GM12878 (cell line): ENCODE data around the gene PRKCI. TPM values are rescaled to one million over a fixed set of nuclear protein-coding genes. Genes with fewer than 3 reads are reported as not detected.

Experiments
- ATAC-seq: fragments of 200-7000 bp; cut with Tn5 transposase; 3 replicates; pipeline ENCODE4 v1.9.1; 2020; ENCODE audit warnings: mild to moderate bottlenecking, moderate library complexity
- BruUV-seq: library from RNA; stranded (reverse); fragments of 400-500 nt; replicated peaks from 2 replicates; lab custom pipeline; 2021; lab: Mats Ljungman, UMichigan
- CTCF ChIA-PET: fragments of 300-600 bp; sonication (Branson Sonifier 250); formaldehyde crosslinking; extraction: SDS; loops from one replicate; lab custom pipeline; 2021; ENCODE audit warnings: inconsistent platforms; lab: Yijun Ruan, JAX
- POLR2A ChIA-PET: fragments of 350-600 bp; formaldehyde crosslinking; extraction: SDS; loops from one replicate; lab custom pipeline; 2021; ENCODE audit warnings: inconsistent platforms; lab: Charles Lee
- RAD21 ChIA-PET: fragments of 300-600 bp; sonication (Branson Sonifier 250); formaldehyde crosslinking; loops from one replicate; lab custom pipeline; 2023; ENCODE audit warnings: antibody characterized with exemption; ENCODE audit not compliant: unreplicated experiment; lab: Charles Lee
- SMC1A ChIA-PET: fragments of 300-600 bp; sonication (Branson Sonifier 250); formaldehyde crosslinking; loops from one replicate; lab custom pipeline; 2023; ENCODE audit not compliant: unreplicated experiment, uncharacterized antibody; lab: Charles Lee
- DNase-seq: peaks from one replicate; pipeline ENCODE4 v3.0.0-alpha.2; 2011; ENCODE audit warnings: low read depth, low spot score
- FAIRE-seq: peaks from 3 replicates; lab custom pipeline; 2011; peaks lifted over from hg19 to GRCh38; lab: Jason Lieb, UNC
- H2AFZ ChIP-seq: 2 replicates; pipeline ENCODE4 v1.6.0; 2011; ENCODE audit warnings: low read depth, low read length, control low read depth; ENCODE audit not compliant: control insufficient read depth
- H3K27ac ChIP-seq: 2 replicates; pipeline ENCODE4 v1.5.1; 2011; ENCODE audit warnings: control low read depth; ENCODE audit not compliant: control insufficient read depth, insufficient read depth
- H3K27me3 ChIP-seq, 2 experiments: replicated peaks in 1 of 2; 2 replicates each; pipeline versions ENCODE4 v1.6.0 to v1.6.1; 2011; ENCODE audit warnings: low read length in 1 of 2; ENCODE audit not compliant: control insufficient read depth in 2 of 2, insufficient read depth in 2 of 2
- H3K36me3 ChIP-seq, 2 experiments: 2 replicates each; pipeline ENCODE4 v1.5.1; 2011; ENCODE audit warnings: low read length in 1 of 2; ENCODE audit not compliant: control insufficient read depth in 2 of 2, insufficient read depth in 2 of 2
- H3K4me1 ChIP-seq: 2 replicates; pipeline ENCODE4 v1.6.1; 2011; ENCODE audit warnings: mild to moderate bottlenecking, low read length, moderate library complexity, mixed read lengths; ENCODE audit not compliant: control insufficient read depth, insufficient read depth
- H3K4me2 ChIP-seq: 2 replicates; pipeline ENCODE4 v1.6.0; 2011; ENCODE audit warnings: control low read depth; ENCODE audit not compliant: control insufficient read depth, insufficient read depth
- H3K4me3 ChIP-seq: fragments of 200-600 bp; sonication (generic); 2 replicates; pipeline ENCODE4 v1.5.1; 2016
- H3K79me2 ChIP-seq: 2 replicates; pipeline ENCODE4 v1.6.0; 2011; ENCODE audit warnings: low read length; ENCODE audit not compliant: control insufficient read depth, insufficient read depth
- H3K9ac ChIP-seq: 2 replicates; pipeline ENCODE4 v1.8.0; 2011; ENCODE audit warnings: low read length, control low read depth, mixed read lengths; ENCODE audit not compliant: control insufficient read depth, insufficient read depth
- H3K9me3 ChIP-seq: replicated peaks from 3 replicates; pipeline ENCODE4 v1.5.1; 2011; ENCODE audit warnings: mild to moderate bottlenecking, low read length; ENCODE audit not compliant: control insufficient read depth, insufficient read depth
- H4K20me1 ChIP-seq: 2 replicates; pipeline ENCODE4 v1.6.0; 2011; ENCODE audit not compliant: control insufficient read depth, insufficient read depth
- E2F8 ChIP-seq: fragments of 450-650 bp; IDR thresholded peaks from 2 replicates; pipeline ENCODE4 v1.6.1; 2018; ENCODE audit warnings: mild to moderate bottlenecking, low read depth, moderate library complexity; ENCODE audit not compliant: partially characterized antibody
- KDM1A ChIP-seq: fragments of 200-600 bp; sonication (generic); IDR thresholded peaks from 2 replicates; pipeline ENCODE4 v1.6.1; 2016; ENCODE audit warnings: borderline replicate concordance
- ZZZ3 ChIP-seq: IDR thresholded peaks from 2 replicates; pipeline ENCODE4 v1.6.1; 2011; ENCODE audit warnings: low read depth; ENCODE audit not compliant: control insufficient read depth, insufficient read length
- WGBS: methylation state at CpG from one replicate; pipeline ENCODE4 v1.1.6; 2016; ENCODE audit warnings: low lambda C conversion rate; ENCODE audit not compliant: insufficient replicate concordance, insufficient coverage; ENCODE audit errors: missing lambda C conversion rate; 5-methylcytosine and 5-hydroxymethylcytosine counted together
- in situ Hi-C: fragments of 300-500 bp; cut with MboI; formaldehyde crosslinking; loops from 9 replicates; pipeline ENCODE4 v1.14.3; 2018; ENCODE audit warnings: mixed read lengths
- intact Hi-C: fragments of 100-400 bp; cut with micrococcal nuclease; formaldehyde crosslinking; loops from one replicate; pipeline ENCODE4 v1.14.2; 2022; ENCODE audit not compliant: unreplicated experiment
- polyA plus RNA-seq, 11 experiments: library from polyadenylated mRNA; depleted of rRNA in 4 of 11; unstranded in 6 of 11; stranded (reverse) in 5 of 11; fragments of >200 nt; fragmentation: Nextera tagmentation in 4 of 11; fragmentation: Illumina TruSeq in 1 of 11; extraction: Ambion mirVana in 4 of 11; extraction: Trizol in 1 of 11; gene quantifications; 1 replicate in 1 of 11; 2 replicates in 10 of 11; pipeline versions ENCODE4 v1.2.1 to v1.2.3, GENCODE V29; 2011 to 2016; ENCODE audit warnings: inconsistent platforms in 2 of 11, missing spikeins in 2 of 11, low read depth in 1 of 11
- total RNA-seq, 4 experiments: library from RNA; depleted of rRNA in 3 of 4; stranded (reverse); fragments of >200 nt in 3 of 4; fragmentation: Illumina TruSeq in 1 of 4; extraction: Trizol in 1 of 4; gene quantifications; 2 replicates each; pipeline versions ENCODE4 v1.2.1 to v1.2.3, GENCODE V29; 2013 to 2021
- TF ChIP-seq, protein P1 (sequence below): fragments of 450-650 bp; conservative IDR thresholded peaks from 2 replicates; pipeline ENCODE4 v1.6.1; 2017; ENCODE audit warnings: mild to moderate bottlenecking, moderate library complexity
- TF ChIP-seq, protein P2 (sequence below): fragments of 450-650 bp; IDR thresholded peaks from 2 replicates; pipeline ENCODE4 v1.6.1; 2018; ENCODE audit warnings: borderline replicate concordance, mild to moderate bottlenecking; ENCODE audit not compliant: partially characterized antibody

PRKCI gene
- total and polyA plus RNA-seq, 10 of the 15 experiments (the other 5 are each of a cell fraction or from before 2014, with no cell fraction given) = 3.5 to 15.4 (median 11.8) TPM

- H3K36me3 ChIP-seq = no peaks in the 10 kb centered on the region; a peak in 1 of 4 replicates
- CTCF ChIA-PET = interaction anchor here (1.2 kb wide), 1 partner anchor 13 kb away, joined by 4 read pairs; no protein-coding TSS in a partner anchor
Measured at GRCh38 chr3:170278627-170279026, 56.4 kb downstream of the PRKCI start.

DNA sequence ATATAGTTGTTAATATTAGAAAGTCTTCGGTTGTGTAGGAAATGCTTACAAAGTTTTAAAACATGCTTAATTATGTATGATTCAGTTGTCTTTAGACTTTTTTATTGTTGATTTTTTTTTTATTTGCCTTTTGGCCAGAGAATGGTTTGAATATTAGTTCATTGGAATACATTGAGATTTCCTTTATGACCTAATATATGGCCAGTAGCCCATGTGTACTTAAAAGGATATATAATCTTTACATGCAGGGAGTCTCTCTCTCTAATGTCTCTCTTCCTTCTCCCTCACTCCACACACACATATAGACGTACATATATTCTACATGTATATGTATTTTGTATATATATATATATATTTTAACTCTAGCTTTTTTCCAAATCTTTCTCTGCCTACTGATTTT, 68.0 kb downstream of the PRKCI start:
- no peak overlapping the region for H3K9ac ChIP-seq
- RAD21 ChIA-PET = no interaction called here
- no peak overlapping the region for H3K4me3 ChIP-seq
- SMC1A ChIA-PET = no interaction called here
- H3K36me3 ChIP-seq = no peaks in the 10 kb centered on the region; a peak in 1 of 4 replicates
- no peaks in the 10 kb centered on the region for H3K79me2 ChIP-seq
- no peak for FAIRE-seq
- 92% methylated on average over 2 of the region's 2 CpGs for WGBS
- intact Hi-C loops (no loop called here), in situ Hi-C loops (no loop called here)
- BruUV-seq = no TSS peak
- POLR2A ChIA-PET = no interaction called here
- ATAC-seq = no peak
- no peaks in the 10 kb centered on the region for H3K9me3 ChIP-seq
- DNase-seq = no peak
- H2AFZ ChIP-seq = no peak overlapping the region
- H3K4me1 ChIP-seq = no peaks in the 10 kb centered on the region
- no peak overlapping the region for H3K4me2 ChIP-seq
- no peaks in the 10 kb centered on the region for H3K27me3 ChIP-seq
- no peak overlapping the region for H3K27ac ChIP-seq
- no peaks in the 10 kb centered on the region for H4K20me1 ChIP-seq
- CTCF ChIA-PET = interaction anchor here (0.7 kb wide), 1 partner anchor 93 kb away, joined by 3 read pairs; no protein-coding TSS in a partner anchor
- TF ChIP-seq, protein P1, sequence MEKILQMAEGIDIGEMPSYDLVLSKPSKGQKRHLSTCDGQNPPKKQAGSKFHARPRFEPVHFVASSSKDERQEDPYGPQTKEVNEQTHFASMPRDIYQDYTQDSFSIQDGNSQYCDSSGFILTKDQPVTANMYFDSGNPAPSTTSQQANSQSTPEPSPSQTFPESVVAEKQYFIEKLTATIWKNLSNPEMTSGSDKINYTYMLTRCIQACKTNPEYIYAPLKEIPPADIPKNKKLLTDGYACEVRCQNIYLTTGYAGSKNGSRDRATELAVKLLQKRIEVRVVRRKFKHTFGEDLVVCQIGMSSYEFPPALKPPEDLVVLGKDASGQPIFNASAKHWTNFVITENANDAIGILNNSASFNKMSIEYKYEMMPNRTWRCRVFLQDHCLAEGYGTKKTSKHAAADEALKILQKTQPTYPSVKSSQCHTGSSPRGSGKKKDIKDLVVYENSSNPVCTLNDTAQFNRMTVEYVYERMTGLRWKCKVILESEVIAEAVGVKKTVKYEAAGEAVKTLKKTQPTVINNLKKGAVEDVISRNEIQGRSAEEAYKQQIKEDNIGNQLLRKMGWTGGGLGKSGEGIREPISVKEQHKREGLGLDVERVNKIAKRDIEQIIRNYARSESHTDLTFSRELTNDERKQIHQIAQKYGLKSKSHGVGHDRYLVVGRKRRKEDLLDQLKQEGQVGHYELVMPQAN = no peak
- TF ChIP-seq KDM1A (no peak), E2F8 (no peak)

More at GRCh38 chr3:170278627-170279026, 56.4 kb downstream of the PRKCI start:
- Histone ChIP-seq H3K4me1 (no peaks in the 10 kb centered on the region), H3K79me2 (no peaks in the 10 kb centered on the region), H3K27ac (no peak overlapping the region), H2AFZ (no peak overlapping the region), H3K27me3 (no peaks in the 10 kb centered on the region), H4K20me1 (no peaks in the 10 kb centered on the region), H3K4me2 (no peak overlapping the region)
- in situ Hi-C loops (no loop called here), intact Hi-C loops (no loop called here)
- DNase-seq = no peak
- TF ChIP-seq, protein P2, sequence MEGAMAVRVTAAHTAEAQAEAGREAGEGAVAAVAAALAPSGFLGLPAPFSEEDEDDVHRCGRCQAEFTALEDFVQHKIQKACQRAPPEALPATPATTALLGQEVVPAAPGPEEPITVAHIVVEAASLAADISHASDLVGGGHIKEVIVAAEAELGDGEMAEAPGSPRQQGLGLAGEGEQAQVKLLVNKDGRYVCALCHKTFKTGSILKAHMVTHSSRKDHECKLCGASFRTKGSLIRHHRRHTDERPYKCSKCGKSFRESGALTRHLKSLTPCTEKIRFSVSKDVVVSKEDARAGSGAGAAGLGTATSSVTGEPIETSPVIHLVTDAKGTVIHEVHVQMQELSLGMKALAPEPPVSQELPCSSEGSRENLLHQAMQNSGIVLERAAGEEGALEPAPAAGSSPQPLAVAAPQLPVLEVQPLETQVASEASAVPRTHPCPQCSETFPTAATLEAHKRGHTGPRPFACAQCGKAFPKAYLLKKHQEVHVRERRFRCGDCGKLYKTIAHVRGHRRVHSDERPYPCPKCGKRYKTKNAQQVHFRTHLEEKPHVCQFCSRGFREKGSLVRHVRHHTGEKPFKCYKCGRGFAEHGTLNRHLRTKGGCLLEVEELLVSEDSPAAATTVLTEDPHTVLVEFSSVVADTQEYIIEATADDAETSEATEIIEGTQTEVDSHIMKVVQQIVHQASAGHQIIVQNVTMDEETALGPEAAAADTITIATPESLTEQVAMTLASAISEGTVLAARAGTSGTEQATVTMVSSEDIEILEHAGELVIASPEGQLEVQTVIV = no peak
- TF ChIP-seq ZZZ3 = no peak
- TF ChIP-seq, all 136 proteins: peak for 0
- Histone ChIP-seq H3K9me3 (no peaks in the 10 kb centered on the region), H3K4me3 (no peak overlapping the region), H3K9ac (no peak overlapping the region)
- BruUV-seq = no TSS peak
- WGBS = 88% methylated on average over 1 of the region's 1 CpG
- ChIA-PET RAD21 (no interaction called here), POLR2A (no interaction called here), SMC1A (interaction anchor here (0.9 to 1.4 kb wide), 3 partner anchors 13 to 98 kb away, joined by 3 to 4 read pairs (median 3); no protein-coding TSS in a partner anchor)
- ATAC-seq = no peak
- no peak for FAIRE-seq
